Mucosa of descending colon (tissue), 3 donors: ENCODE measurements around the gene SPAAR. TPM values are rescaled to one million over a fixed set of nuclear protein-coding genes. Genes with fewer than 3 reads are reported as not detected.

Source experiments
- ATAC-seq: fragments of 200-7000 bp; cut with Tn5 transposase; one replicate; pipeline ENCODE4 v1.9.1; 2020; ENCODE audit warnings: mild to moderate bottlenecking, moderate library complexity
- DNase-seq, 3 donors: peaks; one replicate each; pipeline ENCODE4 v3.0.0-alpha.2; 2020
- H3K36me3 ChIP-seq: fragments of 200-600 bp; one replicate; pipeline ENCODE4 v1.8.0; 2021; ENCODE audit warnings: low read depth, mild to moderate bottlenecking
- H3K4me1 ChIP-seq: fragments of 200-600 bp; one replicate; pipeline ENCODE4 v1.8.0; 2021; ENCODE audit warnings: low read depth, mild to moderate bottlenecking
- H3K4me3 ChIP-seq: fragments of 200-600 bp; one replicate; pipeline ENCODE4 v1.8.0; 2021; ENCODE audit warnings: mild to moderate bottlenecking
- H3K9me3 ChIP-seq: fragments of 200-600 bp; one replicate; pipeline ENCODE4 v1.8.0; 2021; ENCODE audit warnings: mild to moderate bottlenecking
- intact Hi-C, 2 donors: fragments of 100-400 bp; cut with DNase I in 1 of 2; cut with micrococcal nuclease in 1 of 2; formaldehyde crosslinking; loops; one replicate each; pipeline versions ENCODE4 v1.11.0 to v1.11.1; 2022; cut with DNase I, micrococcal nuclease
- total RNA-seq, 3 donors: library from RNA; stranded (reverse); fragmentation: NEBNext Ultra II Directional in 2 of 3; extraction: Animal tissue kit (Norgen Biotek cat#: 25700) in 2 of 3; gene quantifications; one replicate each; pipeline versions ENCODE4 v1.2.1 to v1.2.4, GENCODE V29; 2021 to 2023
- TF ChIP-seq, protein P1 (sequence below): fragments of 200-600 bp; IDR thresholded peaks from one replicate; pipeline ENCODE4 v1.8.0; 2022; ENCODE audit warnings: antibody characterized with exemption, mild to moderate bottlenecking
- donor health status: DM: no; HTN: no; CAD: no; lungs with moderate emphysema.
- donor health status: DM: no; HTN: no; CAD: no.
- donor health status: DM: no; HTN: yes; CAD: no.

Gene SPAAR
- total RNA-seq, 3 donors from 2014 or later: 2.0 to 2.9 (median 2.0) TPM

DNA sequence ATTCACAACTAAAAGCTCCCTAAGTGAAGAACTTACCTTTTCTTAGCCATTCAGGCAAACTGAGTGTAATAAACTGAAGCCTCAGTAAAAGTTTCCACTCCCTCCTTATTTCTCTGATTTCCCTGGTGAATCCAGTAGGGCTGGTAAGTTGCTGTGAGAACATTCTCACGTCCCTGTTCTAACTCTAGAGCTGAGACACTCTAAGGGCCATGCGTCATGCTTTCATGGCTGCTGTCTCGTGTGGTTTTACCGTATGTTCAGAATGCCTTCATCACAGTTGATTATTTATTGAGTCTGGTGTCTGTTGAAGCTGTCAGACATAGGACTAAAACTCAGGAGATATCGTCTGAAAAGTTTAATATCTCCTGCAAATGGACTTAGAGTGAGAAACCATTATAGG lies 47.4 kb downstream of the SPAAR start:
- ATAC-seq: no peak
- Histone ChIP-seq H3K4me3 (no peak overlapping the region), H3K4me1 (peaks cover 18% of the 10 kb centered on the region), H3K36me3 (no peaks in the 10 kb centered on the region), H3K9me3 (no peaks in the 10 kb centered on the region)
- TF ChIP-seq, protein P1, sequence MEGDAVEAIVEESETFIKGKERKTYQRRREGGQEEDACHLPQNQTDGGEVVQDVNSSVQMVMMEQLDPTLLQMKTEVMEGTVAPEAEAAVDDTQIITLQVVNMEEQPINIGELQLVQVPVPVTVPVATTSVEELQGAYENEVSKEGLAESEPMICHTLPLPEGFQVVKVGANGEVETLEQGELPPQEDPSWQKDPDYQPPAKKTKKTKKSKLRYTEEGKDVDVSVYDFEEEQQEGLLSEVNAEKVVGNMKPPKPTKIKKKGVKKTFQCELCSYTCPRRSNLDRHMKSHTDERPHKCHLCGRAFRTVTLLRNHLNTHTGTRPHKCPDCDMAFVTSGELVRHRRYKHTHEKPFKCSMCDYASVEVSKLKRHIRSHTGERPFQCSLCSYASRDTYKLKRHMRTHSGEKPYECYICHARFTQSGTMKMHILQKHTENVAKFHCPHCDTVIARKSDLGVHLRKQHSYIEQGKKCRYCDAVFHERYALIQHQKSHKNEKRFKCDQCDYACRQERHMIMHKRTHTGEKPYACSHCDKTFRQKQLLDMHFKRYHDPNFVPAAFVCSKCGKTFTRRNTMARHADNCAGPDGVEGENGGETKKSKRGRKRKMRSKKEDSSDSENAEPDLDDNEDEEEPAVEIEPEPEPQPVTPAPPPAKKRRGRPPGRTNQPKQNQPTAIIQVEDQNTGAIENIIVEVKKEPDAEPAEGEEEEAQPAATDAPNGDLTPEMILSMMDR: no peak
- intact Hi-C loops: loop anchor here in 1 of 2 donors (10.0 kb wide), 1 partner anchor 58 kb away; no protein-coding TSS in a partner anchor
- DNase-seq: no peak

- TF ChIP-seq, protein P1: no peak
- Histone ChIP-seq H3K36me3 (no peaks in the 10 kb centered on the region), H3K4me3 (no peak within 1 kb of the TSS), H3K4me1 (peaks cover 27% of the 10 kb centered on the region), H3K9me3 (no peaks in the 10 kb centered on the region)
- intact Hi-C loops: loop anchor here in 1 of 2 donors (10.0 kb wide), 1 partner anchor 57 kb away; no protein-coding TSS in a partner anchor
- DNase-seq (no peak), ATAC-seq (no peak)
These were observed 49.0 kb downstream of the SPAAR start, which contains the start of gene OR2S2 for GRCh38 chr9:35958104-35958837. Gene OR2S2, minus strand, starts transcription at chr9:35958154. Its CDS starts 56 bp downstream, at chr9:35958098.

GRCh38 chr9:35960039-35960655 lies 50.9 kb downstream of the SPAAR start:
- Histone ChIP-seq H3K36me3 (no peaks in the 10 kb centered on the region), H3K9me3 (no peaks in the 10 kb centered on the region), H3K4me3 (no peak overlapping the region), H3K4me1 (peaks cover 27% of the 10 kb centered on the region)
- TF ChIP-seq, protein P1: no peak
- peak; percentile 93 for ATAC-seq
- intact Hi-C loops: loop anchor here in 1 of 2 donors (5.0 kb wide), 1 partner anchor 47 kb away; no protein-coding TSS in a partner anchor
- peak in 2 of 3 donors; percentile 45 to 71 for DNase-seq

Other genes starting within 250 kb of the SPAAR start
- 10 to 100 TPM in 1 of 3 donors, 1 to 10 TPM in 2; 2.6 to 10.3 (median 6.4) TPM for gene ARHGEF39, start 244.3 kb upstream of the SPAAR start, total RNA-seq
- 1 to 10 TPM in 1 of 3 donors, under 1 TPM in 1, not detected in 1; 0.61 to 1.7 TPM for gene CA9, start 235.6 kb upstream of the SPAAR start, total RNA-seq
- 1,000 to 10,000 TPM in 1 of 3 donors, 100 to 1,000 TPM in 1, 10 to 100 TPM in 1; 45.3 to 1,899 (median 152) TPM for gene TPM2, start 219.6 kb upstream of the SPAAR start, total RNA-seq
- gene TLN1, start 177.3 kb upstream of the SPAAR start, total RNA-seq: 100 to 1,000 TPM; 154 to 720 (median 189) TPM
- 10 to 100 TPM; 28.2 to 47.7 (median 34.3) TPM for gene CREB3, start 176.8 kb upstream of the SPAAR start, total RNA-seq
- gene GBA2, start 160.3 kb upstream of the SPAAR start, total RNA-seq: 100 to 1,000 TPM; 157 to 285 (median 223) TPM
- 10 to 100 TPM; 46.5 to 55.7 (median 55.7) TPM for gene RGP1, start 160.2 kb upstream of the SPAAR start, total RNA-seq
- gene MSMP, start 155.2 kb upstream of the SPAAR start, total RNA-seq: under 1 TPM in 1 of 3 donors, not detected in 2; 0.48 TPM
- gene NPR2, start 117.9 kb upstream of the SPAAR start, total RNA-seq: 10 to 100 TPM in 2 of 3 donors, 1 to 10 TPM in 1; 8.8 to 31.8 (median 12.0) TPM
- gene SPAG8, start 97.2 kb upstream of the SPAAR start, total RNA-seq: 1 to 10 TPM in 1 of 3 donors, under 1 TPM in 2; 0.84 to 2.5 (median 0.92) TPM
- 10 to 100 TPM; 38.9 to 68.6 (median 54.6) TPM for gene HINT2, start 94.4 kb upstream of the SPAAR start, total RNA-seq
- under 1 TPM in 2 of 3 donors, not detected in 1; 0.41 to 0.43 TPM for gene FAM221B, start 80.8 kb upstream of the SPAAR start, total RNA-seq
- 10 to 100 TPM; 12.4 to 22.8 (median 18.9) TPM for gene TMEM8B, start 80.3 kb upstream of the SPAAR start, total RNA-seq
- gene OR13J1, start 39.1 kb upstream of the SPAAR start, total RNA-seq: not detected
- 100 to 1,000 TPM in 1 of 3 donors, 10 to 100 TPM in 2; 24.8 to 161 (median 82.1) TPM for gene HRCT1, start 3.3 kb upstream of the SPAAR start, total RNA-seq
- gene OR2S2, start 48.7 kb downstream of the SPAAR start, total RNA-seq: not detected
- 10 to 100 TPM in 1 of 3 donors, 1 to 10 TPM in 2; 2.1 to 13.0 (median 3.7) TPM for gene RECK, start 127.4 kb downstream of the SPAAR start, total RNA-seq
- gene GLIPR2, start 227.2 kb downstream of the SPAAR start, total RNA-seq: 10 to 100 TPM; 28.1 to 58.4 (median 37.5) TPM